Mucosa of stomach (tissue), 1 donor: ENCODE data around the gene SVIP.

Experiments
- H3K27me3 ChIP-seq: one replicate; pipeline ENCODE4 v1.7.0; 2013; ENCODE audit warnings: mild to moderate bottlenecking, low read length; ENCODE audit not compliant: control insufficient read depth, insufficient read depth
- H3K36me3 ChIP-seq: one replicate; pipeline ENCODE4 v1.7.0; 2013; ENCODE audit warnings: low read length; ENCODE audit not compliant: control insufficient read depth, insufficient read depth
- H3K4me1 ChIP-seq: one replicate; pipeline ENCODE4 v1.7.0; 2013; ENCODE audit warnings: mild to moderate bottlenecking, low read length; ENCODE audit not compliant: control insufficient read depth, insufficient read depth
- H3K4me3 ChIP-seq: one replicate; pipeline ENCODE4 v1.7.0; 2013; ENCODE audit warnings: low read length
- H3K9ac ChIP-seq: one replicate; pipeline ENCODE4 v1.7.0; 2013; ENCODE audit warnings: mild to moderate bottlenecking, low read length, moderate library complexity
- H3K9me3 ChIP-seq: one replicate; pipeline ENCODE4 v1.7.0; 2013; ENCODE audit warnings: mild to moderate bottlenecking, low read length, moderate library complexity; ENCODE audit not compliant: control insufficient read depth
- donor health status: Pancreatic carcinoma.

SVIP gene

GRCh38 chr11:22822203-22822602 lies 7.4 kb downstream of the SVIP start:
- no peaks in the 10 kb centered on the region for H3K36me3 ChIP-seq
- no peak overlapping the region for H3K9ac ChIP-seq
- H3K9me3 ChIP-seq, result no peaks in the 10 kb centered on the region

GRCh38 chr11:22809893-22810292 lies 19.7 kb downstream of the SVIP start:
- Histone ChIP-seq H3K36me3 (no peaks in the 10 kb centered on the region), H3K9ac (no peak overlapping the region), H3K9me3 (peaks cover 5% of the 10 kb centered on the region), H3K4me3 (no peak overlapping the region), H3K4me1 (peaks cover 20% of the 10 kb centered on the region), H3K27me3 (no peaks in the 10 kb centered on the region)

More at GRCh38 chr11:22822203-22822602, 7.4 kb downstream of the SVIP start:
- no peaks in the 10 kb centered on the region for H3K27me3 ChIP-seq
- no peak overlapping the region for H3K4me3 ChIP-seq
- H3K4me1 ChIP-seq, result no peaks in the 10 kb centered on the region

- Histone ChIP-seq H3K27me3 (no peaks in the 10 kb centered on the region), H3K36me3 (no peaks in the 10 kb centered on the region), H3K4me1 (peaks cover 20% of the 10 kb centered on the region), H3K4me3 (no peak overlapping the region), H3K9me3 (peaks cover 5% of the 10 kb centered on the region), H3K9ac (no peak overlapping the region)
Observed at GRCh38 chr11:22808571-22809197, 20.9 kb downstream of the SVIP start.

- H3K27me3 ChIP-seq, result no peaks in the 10 kb centered on the region
- peaks cover 5% of the 10 kb centered on the region for H3K9me3 ChIP-seq
Observed at GRCh38 chr11:22807855-22808570, 21.6 kb downstream of the SVIP start.

GRCh38 chr11:22807391-22807790 lies 22.2 kb downstream of the SVIP start:
- Histone ChIP-seq H3K9ac (no peak overlapping the region), H3K36me3 (no peaks in the 10 kb centered on the region), H3K4me3 (no peak overlapping the region), H3K4me1 (peaks cover 20% of the 10 kb centered on the region), H3K27me3 (no peaks in the 10 kb centered on the region), H3K9me3 (peaks cover 5% of the 10 kb centered on the region)

More at GRCh38 chr11:22807855-22808570, 21.6 kb downstream of the SVIP start:
- H3K4me1 ChIP-seq, result peaks cover 20% of the 10 kb centered on the region
- no peak overlapping the region for H3K4me3 ChIP-seq
- no peaks in the 10 kb centered on the region for H3K36me3 ChIP-seq
- no peak overlapping the region for H3K9ac ChIP-seq

GRCh38 chr11:22802861-22803260 lies 26.7 kb downstream of the SVIP start:
- Histone ChIP-seq H3K4me1 (peaks cover 11% of the 10 kb centered on the region), H3K9me3 (no peaks in the 10 kb centered on the region), H3K36me3 (no peaks in the 10 kb centered on the region), H3K4me3 (no peak overlapping the region), H3K27me3 (no peaks in the 10 kb centered on the region), H3K9ac (no peak overlapping the region)

- Histone ChIP-seq H3K4me1 (no peaks in the 10 kb centered on the region), H3K9ac (no peak overlapping the region), H3K9me3 (no peaks in the 10 kb centered on the region), H3K4me3 (no peak overlapping the region), H3K27me3 (no peaks in the 10 kb centered on the region), H3K36me3 (no peaks in the 10 kb centered on the region)
Observed at GRCh38 chr11:22800482-22800881, 29.1 kb downstream of the SVIP start.

- H3K4me1 ChIP-seq, result no peaks in the 10 kb centered on the region
- no peak overlapping the region for H3K9ac ChIP-seq
- H3K4me3 ChIP-seq, result no peak overlapping the region
- H3K9me3 ChIP-seq, result no peaks in the 10 kb centered on the region
- H3K36me3 ChIP-seq, result no peaks in the 10 kb centered on the region
- H3K27me3 ChIP-seq, result no peaks in the 10 kb centered on the region
Observed at GRCh38 chr11:22798901-22799300, 30.7 kb downstream of the SVIP start.

GRCh38 chr11:22797047-22797446 lies 32.6 kb downstream of the SVIP start:
- no peak overlapping the region for H3K9ac ChIP-seq
- no peaks in the 10 kb centered on the region for H3K27me3 ChIP-seq
- no peak overlapping the region for H3K4me3 ChIP-seq
- no peaks in the 10 kb centered on the region for H3K36me3 ChIP-seq
- no peaks in the 10 kb centered on the region for H3K9me3 ChIP-seq
- no peaks in the 10 kb centered on the region for H3K4me1 ChIP-seq

GRCh38 chr11:22795914-22796313 lies 33.7 kb downstream of the SVIP start:
- H3K4me1 ChIP-seq, result no peaks in the 10 kb centered on the region

GRCh38 chr11:22792497-22792896 lies 37.1 kb downstream of the SVIP start:
- no peaks in the 10 kb centered on the region for H3K36me3 ChIP-seq
- no peak overlapping the region for H3K9ac ChIP-seq
- no peaks in the 10 kb centered on the region for H3K27me3 ChIP-seq
- no peak overlapping the region for H3K4me3 ChIP-seq
- no peaks in the 10 kb centered on the region for H3K4me1 ChIP-seq
- H3K9me3 ChIP-seq, result no peaks in the 10 kb centered on the region

More at GRCh38 chr11:22795914-22796313, 33.7 kb downstream of the SVIP start:
- Histone ChIP-seq H3K9ac (no peak overlapping the region), H3K36me3 (no peaks in the 10 kb centered on the region), H3K9me3 (no peaks in the 10 kb centered on the region), H3K4me3 (no peak overlapping the region), H3K27me3 (no peaks in the 10 kb centered on the region)

GRCh38 chr11:22787551-22788162 lies 41.9 kb downstream of the SVIP start:
- H3K4me1 ChIP-seq, result no peaks in the 10 kb centered on the region
- H3K4me3 ChIP-seq, result no peak overlapping the region
- no peaks in the 10 kb centered on the region for H3K36me3 ChIP-seq
- H3K9me3 ChIP-seq, result no peaks in the 10 kb centered on the region
- no peaks in the 10 kb centered on the region for H3K27me3 ChIP-seq
- no peak overlapping the region for H3K9ac ChIP-seq
